SJCRH30 (cell line): ENCODE data around the gene COQ8A. TPM values are rescaled to one million over a fixed set of nuclear protein-coding genes. Genes with fewer than 3 reads are reported as not detected.

Experiments used
- DNase-seq, 2 experiments: peaks; one replicate each; pipeline ENCODE4 v3.0.0-alpha.2; 2015 to 2020
- H3K27ac ChIP-seq: fragments of 250-450 bp; sonication (Bioruptor Pico); 2 replicates; pipeline ENCODE4 v1.5.1; 2020; ENCODE audit warnings: mild to moderate bottlenecking, moderate library complexity
- H3K27me3 ChIP-seq: fragments of 250-450 bp; sonication (Bioruptor Pico); 2 replicates; pipeline ENCODE4 v1.5.1; 2020; ENCODE audit warnings: mild to moderate bottlenecking, moderate library complexity
- H3K36me3 ChIP-seq: fragments of 250-450 bp; sonication (Bioruptor Pico); 2 replicates; pipeline ENCODE4 v1.5.1; 2020; ENCODE audit warnings: mild to moderate bottlenecking, moderate library complexity
- H3K4me1 ChIP-seq: fragments of 250-450 bp; sonication (Bioruptor Pico); 2 replicates; pipeline ENCODE4 v1.5.1; 2020; ENCODE audit warnings: mild to moderate bottlenecking, moderate library complexity
- H3K4me3 ChIP-seq: fragments of 250-450 bp; sonication (Bioruptor Pico); 2 replicates; pipeline ENCODE4 v1.5.1; 2020; ENCODE audit warnings: mild to moderate bottlenecking, moderate library complexity
- H3K9me3 ChIP-seq: fragments of 250-450 bp; sonication (Bioruptor Pico); replicated peaks from 2 replicates; pipeline ENCODE4 v1.5.1; 2020; ENCODE audit warnings: mild to moderate bottlenecking, moderate library complexity
- total RNA-seq: library from RNA; depleted of rRNA; stranded (reverse); fragments of >200 nt; shearing (Covaris generic); gene quantifications from 2 replicates; pipeline ENCODE4 v1.2.3, GENCODE V29; 2014

The COQ8A gene
- total RNA-seq, 1 experiment from 2014 or later = 26.9 TPM

DNA sequence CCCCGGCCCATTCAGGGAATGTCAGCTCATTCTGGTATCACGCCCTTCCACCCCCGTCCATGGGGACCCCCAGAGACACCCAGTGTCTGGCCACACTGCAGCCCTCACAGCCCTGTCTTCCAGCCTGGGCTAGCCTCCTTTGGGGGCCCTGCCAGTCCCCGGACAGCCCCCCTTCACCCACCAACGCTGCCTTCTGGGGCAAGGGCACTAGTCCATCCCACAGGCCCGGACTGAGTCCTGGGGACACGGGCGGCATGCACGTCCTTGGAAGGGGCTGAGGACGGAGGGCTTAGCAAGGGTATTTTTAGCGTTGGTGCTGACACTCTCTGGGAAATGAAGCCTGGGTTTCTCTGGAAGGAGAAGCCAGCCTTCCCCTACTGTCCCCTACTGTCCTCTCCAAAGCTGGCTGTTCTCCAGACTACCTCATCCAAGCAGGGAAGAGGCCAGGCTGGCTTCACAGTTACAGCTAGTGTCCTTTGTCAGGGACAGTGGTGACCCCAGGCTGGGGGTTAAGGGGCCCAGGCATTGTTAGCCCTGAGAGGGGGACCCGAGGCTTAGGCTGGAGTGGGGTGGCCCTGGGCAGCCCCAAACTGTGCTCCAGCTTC lies 39.5 kb downstream of the COQ8A start:
- H3K27me3 ChIP-seq = no peaks in the 10 kb centered on the region
- DNase-seq = no peak
- no peaks in the 10 kb centered on the region for H3K4me1 ChIP-seq
- no peaks in the 10 kb centered on the region for H3K36me3 ChIP-seq
- no peak overlapping the region for H3K27ac ChIP-seq
- no peaks in the 10 kb centered on the region for H3K9me3 ChIP-seq
- no peak overlapping the region for H3K4me3 ChIP-seq

DNA sequence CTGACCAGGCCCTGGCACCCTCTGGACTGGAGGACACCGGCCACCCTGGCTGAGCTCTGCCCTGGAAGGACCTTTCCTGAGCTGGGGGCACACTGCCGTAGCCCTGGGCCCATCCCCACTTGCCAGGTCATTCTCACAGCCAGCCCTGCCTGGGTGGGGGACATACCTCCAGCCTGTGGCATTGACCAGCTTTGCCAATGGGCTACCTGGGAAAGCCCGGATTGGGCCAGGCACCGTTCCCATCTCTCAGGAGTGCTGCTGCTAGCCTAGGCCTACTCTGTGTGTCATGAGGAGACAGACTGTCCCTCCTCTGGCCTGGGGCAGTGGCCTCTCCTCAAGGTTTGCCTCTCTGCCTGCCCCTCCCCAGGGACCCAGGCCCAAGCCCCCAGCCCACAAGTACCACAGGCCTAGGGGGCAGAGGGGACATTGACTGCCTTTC lies 40.0 kb downstream of the COQ8A start:
- Histone ChIP-seq H3K9me3 (no peaks in the 10 kb centered on the region), H3K36me3 (no peaks in the 10 kb centered on the region), H3K27me3 (no peaks in the 10 kb centered on the region), H3K4me3 (no peak overlapping the region), H3K27ac (no peak overlapping the region), H3K4me1 (no peaks in the 10 kb centered on the region)
- no peak for DNase-seq

DNA sequence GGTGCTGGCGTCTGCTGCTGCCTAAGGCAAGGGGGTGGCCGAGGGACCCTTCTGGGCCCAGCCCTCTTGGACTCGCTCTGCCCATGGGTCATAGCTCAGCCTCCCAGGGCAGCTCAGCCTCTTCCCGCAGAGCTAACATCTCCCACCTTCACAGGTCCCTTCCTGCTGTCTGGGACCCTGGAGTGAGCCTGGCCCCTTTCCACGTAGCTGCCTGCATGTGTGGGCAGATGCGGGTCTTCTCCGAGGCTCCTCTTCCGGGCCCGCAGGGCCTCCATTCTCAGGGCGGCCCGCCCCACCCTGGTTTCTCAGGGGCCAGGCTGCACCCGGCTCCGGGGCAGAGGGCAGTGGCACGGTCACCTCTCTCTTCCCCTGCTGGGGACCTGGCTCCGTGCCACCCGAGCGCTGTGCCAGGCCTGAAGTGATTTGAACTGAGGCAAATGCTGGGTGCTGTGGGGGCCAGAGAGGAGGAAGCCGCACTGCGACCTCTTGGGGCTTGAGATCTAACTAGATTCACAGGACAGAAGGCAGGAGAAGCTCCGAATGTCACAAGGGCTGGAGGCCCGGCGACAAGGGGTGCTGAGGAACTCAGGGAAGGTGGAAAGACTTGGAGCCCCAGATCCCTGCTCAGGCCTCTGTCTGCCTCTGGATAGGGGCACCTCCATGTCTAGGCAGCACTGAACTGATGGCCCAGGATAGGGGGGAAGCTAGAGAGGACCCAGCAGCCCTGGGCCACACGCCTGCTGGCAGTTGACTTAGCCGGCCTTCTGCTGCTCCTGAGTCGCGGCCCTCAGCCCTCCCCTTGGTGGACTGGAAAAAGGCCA lies 40.7 kb downstream of the COQ8A start:
- Histone ChIP-seq H3K36me3 (peaks cover under 1% of the 10 kb centered on the region), H3K4me3 (no peak overlapping the region), H3K27ac (no peak overlapping the region), H3K27me3 (no peaks in the 10 kb centered on the region), H3K9me3 (no peaks in the 10 kb centered on the region), H3K4me1 (no peaks in the 10 kb centered on the region)
- DNase-seq = no peak

- DNase-seq = no peak
- H3K4me1 ChIP-seq = no peaks in the 10 kb centered on the region
- H3K9me3 ChIP-seq = no peaks in the 10 kb centered on the region
- no peak overlapping the region for H3K4me3 ChIP-seq
- no peaks in the 10 kb centered on the region for H3K27me3 ChIP-seq
- no peak overlapping the region for H3K27ac ChIP-seq
- H3K36me3 ChIP-seq = peaks cover 7% of the 10 kb centered on the region
Observed at GRCh38 chr1:226981386-226981817, 41.3 kb downstream of the COQ8A start.

DNA sequence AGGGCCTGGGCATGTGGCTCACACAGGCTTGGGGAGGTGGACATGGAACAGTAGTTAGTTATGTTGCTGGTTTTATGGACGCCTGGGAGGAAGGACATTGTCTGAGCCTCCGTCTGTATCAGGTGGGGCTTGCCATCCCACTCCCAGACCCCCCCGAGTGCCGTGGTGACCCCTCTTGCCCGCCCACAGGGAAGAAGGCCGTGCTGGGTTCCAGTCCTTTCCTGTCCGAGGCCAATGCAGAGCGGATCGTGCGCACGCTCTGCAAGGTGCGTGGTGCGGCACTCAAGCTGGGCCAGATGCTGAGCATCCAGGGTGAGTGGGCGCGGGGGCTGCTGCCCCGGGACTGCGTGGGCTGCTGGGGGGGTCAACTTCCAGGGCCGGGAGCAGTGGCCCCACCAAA lies 41.7 kb downstream of the COQ8A start:
- H3K27me3 ChIP-seq = no peaks in the 10 kb centered on the region
- H3K4me3 ChIP-seq = no peak overlapping the region
- DNase-seq = no peak
- no peaks in the 10 kb centered on the region for H3K9me3 ChIP-seq
- H3K4me1 ChIP-seq = no peaks in the 10 kb centered on the region
- H3K27ac ChIP-seq = no peak overlapping the region
- H3K36me3 ChIP-seq = peaks cover 9% of the 10 kb centered on the region

DNA sequence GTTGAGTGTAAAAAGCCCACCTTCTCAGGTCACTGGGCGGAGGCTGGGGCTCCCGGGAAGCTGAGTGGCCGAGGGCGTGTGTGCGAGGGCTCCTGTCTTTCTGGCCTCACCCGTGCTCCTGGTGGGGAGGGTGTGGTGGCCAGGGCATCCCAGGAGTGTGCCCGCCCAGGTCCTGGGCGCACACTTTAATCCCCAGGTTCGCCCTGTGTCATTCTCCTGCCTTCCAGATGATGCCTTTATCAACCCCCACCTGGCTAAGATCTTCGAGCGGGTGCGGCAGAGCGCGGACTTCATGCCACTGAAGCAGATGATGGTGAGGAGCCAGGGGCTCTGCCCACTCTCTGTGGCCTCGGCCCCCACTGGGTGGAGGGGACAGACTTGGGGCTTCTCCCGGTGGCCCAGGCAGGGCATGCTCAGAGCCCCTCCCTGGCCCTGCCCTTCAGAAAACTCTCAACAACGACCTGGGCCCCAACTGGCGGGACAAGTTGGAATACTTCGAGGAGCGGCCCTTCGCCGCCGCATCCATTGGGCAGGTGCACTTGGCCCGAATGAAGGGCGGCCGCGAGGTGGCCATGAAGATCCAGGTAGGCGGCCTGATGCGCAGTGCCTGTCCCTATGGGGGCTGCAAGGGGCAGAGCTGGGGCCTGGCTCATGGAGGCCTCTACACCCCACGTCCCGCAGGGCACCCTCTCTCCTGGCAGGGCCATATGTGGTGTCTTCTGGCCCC lies 42.5 kb downstream of the COQ8A start:
- no peaks in the 10 kb centered on the region for H3K27me3 ChIP-seq
- peaks cover 12% of the 10 kb centered on the region for H3K36me3 ChIP-seq
- H3K9me3 ChIP-seq = no peaks in the 10 kb centered on the region
- no peaks in the 10 kb centered on the region for H3K4me1 ChIP-seq
- DNase-seq = no peak
- H3K27ac ChIP-seq = no peak overlapping the region
- no peak overlapping the region for H3K4me3 ChIP-seq

- H3K27ac ChIP-seq = no peak overlapping the region
Observed at GRCh38 chr1:226983247-226983991, 43.3 kb downstream of the COQ8A start.

GRCh38 chr1:226983992-226984364 lies 43.9 kb downstream of the COQ8A start:
- Histone ChIP-seq H3K27me3 (no peaks in the 10 kb centered on the region), H3K36me3 (peaks cover 12% of the 10 kb centered on the region), H3K4me1 (no peaks in the 10 kb centered on the region), H3K27ac (no peak overlapping the region), H3K9me3 (no peaks in the 10 kb centered on the region), H3K4me3 (no peak overlapping the region)
- DNase-seq = no peak

More at GRCh38 chr1:226983247-226983991, 43.3 kb downstream of the COQ8A start:
- Histone ChIP-seq H3K4me1 (no peaks in the 10 kb centered on the region), H3K36me3 (peaks cover 12% of the 10 kb centered on the region), H3K27me3 (no peaks in the 10 kb centered on the region), H3K9me3 (no peaks in the 10 kb centered on the region), H3K4me3 (no peak overlapping the region)
- DNase-seq = no peak

DNA sequence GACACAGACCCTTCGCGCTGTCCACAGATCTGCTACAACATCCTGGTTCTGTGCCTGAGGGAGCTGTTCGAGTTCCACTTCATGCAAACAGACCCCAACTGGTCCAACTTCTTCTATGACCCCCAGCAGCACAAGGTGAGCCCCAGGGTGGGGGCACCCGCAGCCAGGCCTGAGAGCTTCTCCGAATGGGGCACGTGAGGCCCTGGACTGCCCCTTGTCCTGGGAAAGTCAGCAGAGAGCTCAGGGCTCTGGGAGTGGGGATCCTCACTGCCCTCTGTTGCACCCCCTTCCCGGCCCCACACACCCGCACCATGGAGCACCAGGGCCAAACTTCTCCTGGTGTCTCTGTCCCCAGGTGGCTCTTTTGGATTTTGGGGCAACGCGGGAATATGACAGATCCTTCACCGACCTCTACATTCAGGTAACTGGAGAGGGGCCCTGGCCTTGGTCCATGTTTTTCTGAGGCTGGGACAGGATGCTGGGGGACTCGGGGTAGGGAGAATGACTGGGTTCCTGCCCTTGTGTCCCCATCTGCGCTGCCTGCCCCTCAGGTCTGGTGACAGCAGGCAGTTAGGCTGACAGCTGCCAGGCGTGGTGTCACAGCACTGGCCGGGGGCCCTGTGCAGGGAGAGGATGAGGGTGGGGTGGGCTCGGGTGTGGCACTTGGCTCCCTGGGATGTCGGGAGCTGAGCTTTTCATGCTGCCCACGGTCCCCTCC lies 44.6 kb downstream of the COQ8A start:
- Histone ChIP-seq H3K4me3 (no peak overlapping the region), H3K27ac (no peak overlapping the region), H3K36me3 (peaks cover 12% of the 10 kb centered on the region), H3K9me3 (no peaks in the 10 kb centered on the region), H3K4me1 (no peaks in the 10 kb centered on the region), H3K27me3 (no peaks in the 10 kb centered on the region)
- DNase-seq = no peak

GRCh38 chr1:226985239-226985838 lies 45.2 kb downstream of the COQ8A start:
- Histone ChIP-seq H3K4me1 (no peaks in the 10 kb centered on the region), H3K27ac (no peak overlapping the region), H3K27me3 (no peaks in the 10 kb centered on the region), H3K4me3 (no peak overlapping the region), H3K9me3 (no peaks in the 10 kb centered on the region), H3K36me3 (peaks cover 12% of the 10 kb centered on the region)
- no peak for DNase-seq

DNA sequence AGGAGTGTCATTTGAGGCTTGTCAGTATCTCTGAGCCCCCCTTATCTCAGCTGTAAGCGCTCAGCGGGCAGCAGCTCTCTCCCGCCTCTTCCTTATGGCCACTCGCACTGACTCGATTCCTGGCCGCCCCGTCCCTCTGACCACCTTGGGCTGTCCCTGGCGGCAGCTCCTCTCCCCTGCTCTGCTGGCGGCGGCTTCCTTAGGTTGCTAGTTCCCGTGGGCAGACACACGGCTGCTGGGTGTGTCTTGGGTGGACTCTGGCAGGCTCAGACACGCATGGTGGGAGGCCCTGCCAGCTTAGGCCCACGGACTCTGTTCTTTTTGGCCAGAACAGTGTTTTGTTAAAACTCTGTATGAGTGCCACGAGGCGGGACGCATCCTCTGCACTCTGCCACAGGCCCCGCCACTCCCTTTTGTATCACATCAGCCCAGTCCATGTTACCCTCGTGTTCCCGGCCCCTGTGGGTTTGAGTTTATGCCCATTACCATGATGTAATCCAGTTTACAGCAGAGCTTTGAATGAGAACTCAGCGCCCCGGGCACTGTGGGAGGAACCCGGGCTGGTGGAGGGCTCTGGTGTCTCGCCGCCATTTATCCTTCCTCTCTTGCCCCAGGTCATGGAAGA lies 45.9 kb downstream of the COQ8A start:
- DNase-seq = no peak
- no peaks in the 10 kb centered on the region for H3K4me1 ChIP-seq
- H3K27ac ChIP-seq = no peak overlapping the region

GRCh38 chr1:226986496-226987178 lies 46.5 kb downstream of the COQ8A start:
- no peak overlapping the region for H3K27ac ChIP-seq
- H3K36me3 ChIP-seq = peaks cover 14% of the 10 kb centered on the region
- DNase-seq = no peak
- H3K4me3 ChIP-seq = no peak overlapping the region
- no peaks in the 10 kb centered on the region for H3K27me3 ChIP-seq
- H3K9me3 ChIP-seq = no peaks in the 10 kb centered on the region
- H3K4me1 ChIP-seq = no peaks in the 10 kb centered on the region

More for the DNA sequence above, 45.9 kb downstream of the COQ8A start:
- H3K4me3 ChIP-seq = no peak overlapping the region
- peaks cover 13% of the 10 kb centered on the region for H3K36me3 ChIP-seq
- no peaks in the 10 kb centered on the region for H3K27me3 ChIP-seq
- H3K9me3 ChIP-seq = no peaks in the 10 kb centered on the region

DNA sequence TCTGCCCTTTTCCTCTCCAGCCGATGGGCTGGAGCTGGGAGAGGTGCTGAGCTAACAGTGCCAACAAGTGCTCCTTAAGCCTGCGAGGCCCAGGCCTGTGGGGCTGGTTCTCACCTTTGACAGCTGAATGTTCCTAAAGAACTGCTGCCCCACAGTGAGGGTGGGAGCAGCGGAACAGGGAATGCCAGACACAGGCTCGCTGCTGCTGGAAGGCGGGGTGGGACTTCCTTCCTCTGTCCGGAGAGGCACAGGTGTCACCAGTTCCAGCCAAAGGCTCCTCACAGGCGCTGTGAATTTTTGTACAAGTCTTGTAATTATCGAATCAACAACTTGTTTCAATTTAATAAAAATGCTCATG lies 47.1 kb downstream of the COQ8A start:
- Histone ChIP-seq H3K4me1 (no peaks in the 10 kb centered on the region), H3K36me3 (peaks cover 16% of the 10 kb centered on the region), H3K4me3 (no peak overlapping the region), H3K27ac (no peak overlapping the region), H3K27me3 (no peaks in the 10 kb centered on the region), H3K9me3 (no peaks in the 10 kb centered on the region)
- no peak for DNase-seq
